HG02885 (cell line): ENCODE results near the gene COMMD7.
"Not testable (repeated sequence)": the region's sequence is repeated elsewhere in the genome, so short reads cannot be mapped to it uniquely, and the experiment has no call there.

Source experiments
- ATAC-seq: cut with Tn5 transposase; IDR thresholded peaks from one replicate; pipeline ENCODE4 v1.9.1; 2021; ENCODE audit warnings: mild to moderate bottlenecking; ENCODE audit not compliant: unreplicated experiment, poor library complexity

Gene COMMD7

DNA sequence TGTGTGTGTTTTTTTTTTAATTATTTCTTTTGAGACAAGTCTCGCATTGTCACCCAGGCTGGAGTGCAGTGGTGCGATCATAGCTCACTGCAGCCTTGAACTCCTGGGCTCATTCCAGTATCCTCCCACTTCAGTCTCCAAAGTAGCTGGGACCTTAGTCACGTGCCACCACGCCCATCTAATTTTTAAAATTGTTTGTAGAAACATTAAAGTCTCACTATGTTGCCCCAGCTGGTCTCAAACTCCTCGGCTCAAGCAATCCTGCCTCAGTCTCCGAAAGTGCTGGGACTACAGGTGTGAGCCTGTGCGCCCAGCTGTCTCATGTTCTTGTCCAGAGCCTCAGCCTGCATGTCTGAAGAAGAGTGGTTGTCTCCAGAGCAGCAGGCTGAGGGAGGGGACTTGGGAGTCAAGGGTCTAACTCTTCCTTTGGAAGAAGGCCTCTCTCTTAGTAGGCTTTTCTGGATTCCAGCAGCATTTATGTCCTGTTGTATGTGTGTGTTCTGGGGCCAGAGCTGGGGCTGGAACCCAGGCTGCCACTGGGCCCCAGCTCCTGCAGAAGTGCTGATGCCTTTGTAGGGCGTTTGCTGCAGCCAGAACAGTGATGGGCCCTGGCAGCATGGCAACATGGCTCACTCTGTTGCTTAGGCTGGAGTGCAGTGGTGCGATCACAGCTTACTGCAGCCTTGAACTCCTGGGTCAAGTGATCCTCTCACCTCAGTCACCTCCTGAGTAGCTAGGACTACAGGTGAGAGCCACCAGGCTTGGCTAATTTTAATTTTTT lies 24.3 kb upstream of the COMMD7 start:
- ATAC-seq: no peak

GRCh38 chr20:32765230-32765875 lies 22.1 kb upstream of the COMMD7 start:
- ATAC-seq: not testable (repeated sequence)

DNA sequence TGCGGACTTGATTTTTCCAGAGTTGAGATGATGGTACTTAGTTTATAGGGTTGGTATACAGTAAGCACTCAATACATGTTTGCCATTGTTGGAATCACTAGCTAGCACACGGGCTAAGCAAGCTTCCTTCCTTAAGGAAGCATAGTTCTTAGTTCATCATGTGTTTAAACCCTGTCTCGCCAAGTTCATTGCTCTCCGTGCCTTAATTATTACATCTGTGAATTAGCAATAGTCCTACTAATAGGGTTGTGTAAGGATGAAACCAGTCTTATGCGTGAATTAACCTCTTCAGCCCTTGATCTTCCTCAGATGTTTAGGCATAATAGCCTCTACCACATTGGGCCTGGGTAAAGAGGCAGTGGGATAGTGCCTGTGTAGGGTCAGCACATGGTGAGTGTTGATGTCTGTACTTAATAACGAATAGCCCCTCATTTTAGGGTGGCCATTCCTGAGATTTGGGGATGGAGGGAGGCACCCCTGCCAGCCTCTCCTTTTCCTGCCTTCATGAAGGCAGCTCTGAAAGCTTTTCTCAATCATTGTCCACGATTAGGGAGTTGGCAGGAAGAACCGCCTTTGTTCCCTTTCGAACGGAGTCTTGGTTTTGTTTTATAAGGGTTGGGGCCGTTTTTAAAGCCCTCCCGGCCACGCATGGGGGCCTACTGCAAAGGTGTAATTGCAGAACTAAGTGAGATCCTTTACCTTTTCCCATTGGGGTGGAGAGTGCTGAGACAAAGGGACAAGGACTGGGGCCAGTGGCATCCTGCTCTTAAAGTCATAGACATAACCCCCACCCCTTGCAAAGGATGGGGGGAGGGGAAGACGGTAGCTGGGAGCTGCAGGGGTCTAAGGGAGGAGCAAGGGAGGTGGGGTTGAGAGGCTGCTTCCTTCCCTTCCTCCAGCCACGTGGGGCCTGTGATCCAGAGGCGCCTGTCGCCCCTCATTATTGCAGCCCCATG lies 21.0 kb upstream of the COMMD7 start:
- ATAC-seq: no peak

DNA sequence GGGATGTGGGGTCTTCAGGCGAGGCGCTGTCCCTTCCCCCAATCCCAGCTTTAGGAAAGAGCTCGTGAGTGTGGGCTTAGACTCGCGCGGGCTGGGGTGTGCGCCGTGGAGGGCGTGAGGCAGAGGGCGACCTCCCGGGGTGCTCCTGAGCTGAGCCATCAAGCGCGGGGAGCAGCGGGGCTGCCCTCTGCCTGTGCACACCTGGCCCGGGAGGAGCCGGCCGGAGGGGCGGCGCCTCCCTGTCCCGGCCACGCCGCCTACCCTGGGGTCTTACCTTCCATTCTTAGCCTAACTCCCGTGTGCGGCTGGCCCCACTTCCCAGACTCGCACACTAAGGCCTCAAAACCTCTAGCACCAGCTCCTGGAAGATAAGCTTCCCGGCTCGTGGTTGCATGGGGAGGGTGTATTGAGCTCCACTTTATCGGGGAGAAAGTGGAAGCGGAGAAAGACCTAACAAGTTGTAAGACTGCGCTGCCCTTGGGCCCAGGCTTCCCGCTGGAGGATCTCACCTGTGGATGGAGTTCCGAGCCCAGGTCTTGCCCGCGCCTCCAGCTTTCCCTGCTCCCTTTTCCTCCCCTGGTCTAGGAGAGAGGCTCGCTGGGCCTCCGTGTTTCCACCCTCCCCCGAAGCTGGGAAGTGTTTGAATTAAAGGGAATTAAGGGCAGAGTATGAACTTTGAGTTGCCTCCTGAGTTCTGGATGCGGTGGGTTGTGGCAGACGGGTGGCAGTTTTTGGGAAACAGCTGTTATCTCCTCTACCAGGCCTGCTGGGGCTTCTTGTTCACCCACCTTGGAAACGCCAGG lies 20.1 kb upstream of the COMMD7 start:
- ATAC-seq: no peak

DNA sequence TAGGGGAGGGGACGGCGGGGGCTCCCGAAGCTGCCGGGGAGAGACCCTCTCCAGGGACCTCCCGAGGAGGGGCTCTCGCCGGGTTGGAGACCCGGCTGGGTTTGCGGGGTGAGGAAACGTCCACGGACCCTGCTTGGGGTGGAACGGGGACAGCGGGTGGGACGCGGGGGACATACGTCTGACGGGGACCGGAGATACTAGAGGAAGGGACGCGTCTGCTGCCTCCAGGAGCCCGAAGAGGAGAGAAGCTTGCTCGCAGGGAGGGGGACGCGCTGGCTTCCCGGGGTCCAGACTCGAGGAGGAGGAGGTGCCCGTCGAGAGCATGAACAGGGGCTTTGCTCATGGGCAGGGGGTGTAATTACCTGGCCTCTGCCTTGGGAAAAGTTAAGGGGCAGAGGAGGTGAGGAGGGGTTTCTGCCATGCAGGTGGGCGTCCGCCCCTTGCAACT lies 19.5 kb upstream of the COMMD7 start:
- peak; percentile 7 for ATAC-seq

DNA sequence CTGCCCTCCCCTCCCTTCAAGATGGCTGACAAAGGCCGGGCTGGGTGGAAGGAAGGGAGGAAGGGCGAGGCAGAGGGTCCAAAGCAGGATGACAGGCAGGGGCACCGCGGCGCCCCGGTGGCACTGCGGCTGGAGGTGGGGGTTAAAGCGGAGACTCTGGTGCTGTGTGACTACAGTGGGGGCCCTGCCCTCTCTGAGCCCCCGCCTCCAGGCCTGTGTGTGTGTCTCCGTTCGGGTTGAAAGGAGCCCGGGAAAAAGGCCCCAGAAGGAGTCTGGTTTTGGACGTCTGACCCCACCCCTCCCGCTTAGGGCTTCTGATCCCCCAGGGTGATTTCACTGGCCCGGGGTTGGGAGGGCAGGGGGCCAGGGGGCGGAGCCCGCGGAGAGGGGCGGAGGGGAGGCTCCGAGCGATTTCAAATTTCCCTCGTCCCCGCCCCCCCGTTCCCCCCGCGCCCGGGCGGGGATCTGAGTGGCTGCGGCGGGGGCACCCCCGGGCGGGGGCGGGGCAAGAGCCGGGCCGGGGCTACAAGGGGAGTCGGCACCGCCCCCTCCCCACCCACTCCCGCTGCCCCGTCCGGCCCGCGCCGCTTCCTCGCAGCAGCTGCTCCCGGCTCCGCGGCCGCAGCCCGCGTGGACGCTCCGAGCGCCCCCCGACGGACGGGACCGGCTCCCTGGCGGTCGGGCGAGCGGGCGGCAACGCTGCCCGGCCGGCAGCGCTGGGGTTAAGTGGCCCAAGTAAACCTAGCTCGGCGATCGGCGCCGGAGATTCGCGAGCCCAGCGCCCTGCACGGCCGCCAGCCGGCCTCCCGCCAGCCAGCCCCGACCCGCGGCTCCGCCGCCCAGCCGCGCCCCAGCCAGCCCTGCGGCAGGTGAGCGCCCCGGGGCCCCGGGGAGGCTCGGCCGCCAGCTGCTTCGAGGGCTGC lies 18.8 kb upstream of the COMMD7 start, which contains the start of gene DNMT3B:
Gene DNMT3B, plus strand, starts transcription at position 555 of the 923 bp plus-strand sequence. CDS start 17,939 bp downstream, outside the sequence.
- ATAC-seq: peak; percentile 69

DNA sequence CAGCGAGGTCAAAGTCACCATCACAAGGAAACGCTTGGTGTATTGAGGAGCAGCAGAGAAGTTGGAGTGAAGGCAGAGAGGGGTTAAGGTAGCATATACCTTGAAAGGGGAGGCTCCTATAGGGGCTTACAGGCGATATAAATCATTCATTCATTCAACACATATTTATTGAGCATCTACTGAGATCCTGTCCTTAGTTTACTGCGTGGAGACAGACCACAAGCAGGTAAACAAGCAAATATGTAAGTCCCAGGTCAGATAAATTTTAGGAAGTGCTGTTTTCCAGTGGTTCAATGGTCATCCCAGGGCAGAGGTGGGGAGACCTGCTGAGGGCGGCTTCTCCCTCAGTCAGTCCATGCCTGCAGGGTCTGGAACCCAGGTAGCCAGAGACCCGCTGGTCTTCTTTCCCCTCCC lies 18.2 kb upstream of the COMMD7 start:
- ATAC-seq: no peak

- no peak for ATAC-seq
Observed at GRCh38 chr20:32756156-32756555, 12.9 kb upstream of the COMMD7 start.

GRCh38 chr20:32753731-32754130 lies 10.5 kb upstream of the COMMD7 start:
- no peak for ATAC-seq

DNA sequence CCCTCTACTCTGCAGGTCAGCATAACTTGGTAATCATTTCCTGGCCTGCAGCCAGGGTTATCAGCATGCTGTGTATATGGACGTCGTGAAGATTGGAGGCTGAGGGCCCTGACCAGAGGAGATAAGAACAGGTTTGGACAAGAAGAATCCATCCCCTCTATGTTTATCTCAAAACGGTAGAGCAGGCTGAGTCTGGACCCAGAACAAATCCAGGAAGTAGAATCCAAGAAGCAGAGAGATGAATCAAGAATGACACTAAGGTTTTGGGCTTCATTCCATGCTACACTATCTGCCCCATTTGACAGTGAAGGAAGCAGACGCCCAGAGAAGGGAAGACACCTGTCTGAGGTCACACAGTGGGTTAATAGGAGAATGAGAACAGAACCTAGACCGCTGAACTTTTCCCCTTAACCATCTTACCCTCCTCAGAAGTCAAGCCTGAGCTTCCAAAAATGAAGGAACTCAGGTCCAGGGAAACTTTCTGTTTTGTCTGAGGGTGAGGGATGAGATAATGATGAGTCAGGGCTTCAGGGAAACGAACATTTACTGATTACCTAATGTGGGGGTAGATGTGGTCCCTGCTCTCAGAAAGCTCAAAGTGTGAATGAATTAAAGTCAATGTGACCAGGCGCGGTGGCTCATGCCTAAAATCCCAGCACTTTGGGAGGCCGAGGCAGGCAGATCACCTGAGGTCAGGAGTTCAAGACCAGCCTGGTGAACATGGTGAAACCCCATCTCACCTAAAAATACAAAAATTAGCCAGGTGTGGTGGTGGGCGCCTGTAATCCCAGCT lies 9.4 kb upstream of the COMMD7 start:
- ATAC-seq: no peak

DNA sequence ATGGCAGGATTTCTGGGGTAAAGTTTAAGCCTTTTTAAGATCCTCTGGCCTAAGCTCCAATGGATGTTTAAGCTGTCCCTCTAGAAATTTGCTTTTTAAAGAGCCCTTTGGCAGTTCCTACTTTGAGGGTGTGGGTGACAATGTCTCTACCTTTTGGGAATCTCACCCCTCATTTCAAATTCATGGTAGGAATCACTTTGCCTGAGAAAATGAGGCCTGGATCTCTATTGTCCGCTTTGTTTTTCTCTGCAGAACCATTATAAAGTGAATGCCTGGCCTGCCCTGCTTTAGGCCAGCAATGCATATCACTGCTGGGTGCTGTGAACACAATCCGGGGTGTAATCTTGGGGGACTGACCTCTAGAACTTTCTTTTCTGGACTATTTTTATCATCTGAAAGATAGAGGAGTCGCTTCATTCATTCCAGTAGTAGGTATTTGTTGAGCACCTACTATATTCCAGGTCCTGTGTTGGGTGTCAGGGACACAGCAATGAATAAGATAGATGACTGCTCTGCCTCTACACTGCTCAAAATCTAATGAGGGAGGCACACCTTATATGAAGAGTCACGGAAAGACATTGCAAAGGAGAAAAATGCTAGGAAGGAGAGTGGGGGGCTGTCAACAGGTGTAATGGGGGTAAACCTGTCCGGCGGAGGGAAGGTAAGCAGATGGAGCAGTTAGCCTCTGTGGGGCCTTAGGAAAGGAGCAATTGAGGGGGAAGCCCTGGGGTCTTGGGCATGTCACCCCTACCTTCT lies 8.6 kb upstream of the COMMD7 start:
- ATAC-seq: no peak

- no peak for ATAC-seq
Observed at GRCh38 chr20:32751293-32751692, 8.0 kb upstream of the COMMD7 start.

GRCh38 chr20:32749914-32750637 lies 6.8 kb upstream of the COMMD7 start:
- no peak for ATAC-seq

DNA sequence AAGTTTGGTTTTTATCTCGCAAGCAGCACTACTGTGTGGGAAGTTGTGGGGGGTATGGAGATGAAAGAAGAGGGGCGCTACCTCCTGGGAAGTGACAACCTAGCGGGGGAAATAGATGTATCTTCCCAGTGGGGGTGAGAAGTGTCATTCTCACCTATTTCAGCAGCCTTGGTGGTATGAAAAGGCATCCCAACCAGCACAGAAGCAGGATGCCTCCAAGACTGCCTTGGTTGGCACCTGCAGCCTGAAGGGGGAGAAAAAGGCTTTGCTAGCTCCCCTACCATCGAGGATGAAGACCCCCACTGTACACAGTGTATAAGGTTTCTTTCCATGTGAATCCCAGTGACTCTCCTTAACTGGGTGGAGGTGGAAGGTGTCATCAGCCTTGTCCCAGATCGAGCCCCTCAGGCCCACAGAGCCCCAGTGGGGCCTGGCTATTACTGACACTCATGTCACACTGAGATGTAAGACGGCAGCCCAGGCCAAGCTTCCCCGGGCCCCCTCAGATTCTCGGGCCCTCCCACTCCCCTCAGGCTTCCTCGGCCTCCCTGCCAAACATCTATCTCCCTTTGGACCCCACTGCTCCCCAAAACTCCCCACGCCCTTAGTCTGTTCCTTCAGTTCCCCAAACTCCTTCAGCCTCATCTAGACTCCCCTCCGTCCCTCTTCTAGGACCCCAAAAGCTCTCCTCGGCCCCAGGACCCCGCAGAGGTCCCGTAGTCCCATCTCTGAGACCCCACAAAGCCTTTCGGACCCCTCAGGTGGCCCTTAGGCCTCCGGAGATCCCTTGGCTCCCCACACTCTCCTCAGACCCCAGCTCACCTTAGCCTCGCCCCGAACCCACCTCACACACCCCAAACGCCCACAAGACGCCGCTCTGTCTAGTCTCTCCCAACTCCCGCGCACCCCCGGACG lies 688 bp downstream of the COMMD7 start:
- ATAC-seq: no peak

DNA sequence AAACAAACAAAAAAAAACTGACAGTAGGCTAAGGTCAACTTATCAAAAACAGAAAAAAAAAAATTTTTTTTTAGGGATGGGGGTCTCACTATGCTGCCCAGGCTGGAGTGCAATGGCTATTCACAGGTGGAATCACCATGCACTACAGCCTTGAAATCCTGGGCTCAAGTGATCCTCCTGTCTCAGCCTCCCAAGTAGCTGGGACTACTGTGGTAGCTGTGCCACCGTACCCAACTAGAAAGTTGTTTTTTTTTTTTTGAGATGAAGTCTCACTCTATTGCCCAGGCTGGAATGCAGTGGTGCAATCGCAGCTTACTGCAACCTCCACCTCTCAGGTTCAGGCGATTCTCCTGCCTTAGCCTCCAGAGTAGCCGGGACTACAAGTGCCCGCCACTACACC lies 2.1 kb downstream of the COMMD7 start:
- ATAC-seq: no peak
